Keratinocyte (primary cell): ENCODE data around the gene USP54.

Experiments used
- CTCF ChIP-seq, 3 experiments: IDR thresholded peaks in 1 of 3; conservative IDR thresholded peaks in 1 of 3; optimal IDR thresholded peaks in 1 of 3; 2 replicates in 2 of 3; 3 replicates in 1 of 3; pipeline versions ENCODE3 to v1.5.1; 2011; ENCODE audit warnings: low read length in 3 of 3, mild to moderate bottlenecking in 3 of 3, moderate library complexity in 2 of 3, control low read depth in 1 of 3, inconsistent platforms in 1 of 3; ENCODE audit not compliant: insufficient read depth in 2 of 3; ENCODE audit errors: extremely low read depth in 1 of 3
- EZH2 ChIP-seq: IDR thresholded peaks from one replicate; pipeline ENCODE4 v1.6.1; 2012; ENCODE audit warnings: inconsistent platforms, mild to moderate bottlenecking, low read length, moderate library complexity

- no peak for TF ChIP-seq CTCF (optimal IDR thresholded peaks at IDR 0.05 in 1 of 3, IDR thresholded peaks at IDR 0.05 in 1 of 3, conservative IDR thresholded peaks at IDR 0.05 in 1 of 3; ENCODE audit: extremely low read depth in 1 of 3, insufficient read depth in 2 of 3, low read length in 3 of 3)
- TF ChIP-seq EZH2: no peak
Measured at GRCh38 chr10:73590881-73591799, at the start of gene USP54.
